ENCODE measurements around the gene CCDC188.

CCDC188 gene

GRCh38 chr22:20111045-20111688 lies 39.7 kb downstream of the CCDC188 start:
- Histone ChIP-seq H3K27me3 (ENCODE audit: control insufficient read depth, insufficient read depth, low read length) (no peaks in the 10 kb centered on the region), H3K36me3 (ENCODE audit: control insufficient read depth, insufficient read depth, low read length) (peaks cover 75% of the 10 kb centered on the region)

DNA sequence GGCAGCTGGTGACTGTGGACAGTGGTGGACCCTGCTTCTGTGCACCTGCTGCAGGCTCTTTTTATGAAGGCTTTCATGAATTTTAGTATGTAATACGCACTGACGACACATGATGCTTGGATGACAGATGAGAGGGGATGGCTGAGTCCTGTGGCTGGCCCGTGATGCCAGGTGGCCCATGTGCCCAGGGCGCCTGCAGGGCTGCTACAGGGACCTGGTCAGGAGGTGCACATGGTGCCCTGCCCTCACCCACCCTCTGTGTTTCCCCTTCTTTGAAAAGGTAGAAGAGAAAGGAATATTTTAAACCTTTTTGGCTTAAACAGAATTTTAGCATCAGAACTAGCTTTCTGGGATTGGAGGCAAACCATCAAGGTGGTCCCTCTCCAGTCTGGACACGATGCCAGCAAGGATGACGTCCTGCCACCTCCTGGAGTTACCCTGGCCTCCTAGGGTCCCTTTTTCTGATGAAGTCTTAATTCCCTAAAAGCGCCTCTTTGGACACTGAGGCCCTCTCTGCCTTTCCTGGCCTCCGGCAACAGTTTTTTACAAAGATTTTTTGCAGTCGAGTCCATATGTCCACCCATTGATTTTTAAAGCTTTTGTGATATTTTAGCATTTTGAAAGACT lies 40.4 kb downstream of the CCDC188 start:
- Histone ChIP-seq H3K4me1 (ENCODE audit: control insufficient read depth, insufficient read depth, low read length) (no peaks in the 10 kb centered on the region), H3K9me3 (ENCODE audit: control insufficient read depth, insufficient read depth, low read length) (no peaks in the 10 kb centered on the region), H3K27ac (ENCODE audit: low read length) (no peak overlapping the region), H3K36me3 (ENCODE audit: control insufficient read depth, insufficient read depth, low read length) (peaks cover 79% of the 10 kb centered on the region), H3K27me3 (ENCODE audit: control insufficient read depth, insufficient read depth, low read length) (no peaks in the 10 kb centered on the region), H3K4me3 (ENCODE audit: low read length) (no peak overlapping the region)
- no CpG with 5 or more reads among the region's 9 CpGs for WGBS (ENCODE audit: insufficient coverage, insufficient read length)
- no peak for DNase-seq (ENCODE audit: low read depth, low spot score)

More at GRCh38 chr22:20111045-20111688, 39.7 kb downstream of the CCDC188 start:
- no CpG with 5 or more reads among the region's 14 CpGs for WGBS (ENCODE audit: insufficient coverage, insufficient read length)
- H3K4me1 ChIP-seq (ENCODE audit: control insufficient read depth, insufficient read depth, low read length), result no peaks in the 10 kb centered on the region
- no peaks in the 10 kb centered on the region for H3K9me3 ChIP-seq (ENCODE audit: control insufficient read depth, insufficient read depth, low read length)
- H3K4me3 ChIP-seq (ENCODE audit: low read length), result no peak overlapping the region
- no peak for DNase-seq (ENCODE audit: low read depth, low spot score)
- no peak overlapping the region for H3K27ac ChIP-seq (ENCODE audit: low read length)

DNA sequence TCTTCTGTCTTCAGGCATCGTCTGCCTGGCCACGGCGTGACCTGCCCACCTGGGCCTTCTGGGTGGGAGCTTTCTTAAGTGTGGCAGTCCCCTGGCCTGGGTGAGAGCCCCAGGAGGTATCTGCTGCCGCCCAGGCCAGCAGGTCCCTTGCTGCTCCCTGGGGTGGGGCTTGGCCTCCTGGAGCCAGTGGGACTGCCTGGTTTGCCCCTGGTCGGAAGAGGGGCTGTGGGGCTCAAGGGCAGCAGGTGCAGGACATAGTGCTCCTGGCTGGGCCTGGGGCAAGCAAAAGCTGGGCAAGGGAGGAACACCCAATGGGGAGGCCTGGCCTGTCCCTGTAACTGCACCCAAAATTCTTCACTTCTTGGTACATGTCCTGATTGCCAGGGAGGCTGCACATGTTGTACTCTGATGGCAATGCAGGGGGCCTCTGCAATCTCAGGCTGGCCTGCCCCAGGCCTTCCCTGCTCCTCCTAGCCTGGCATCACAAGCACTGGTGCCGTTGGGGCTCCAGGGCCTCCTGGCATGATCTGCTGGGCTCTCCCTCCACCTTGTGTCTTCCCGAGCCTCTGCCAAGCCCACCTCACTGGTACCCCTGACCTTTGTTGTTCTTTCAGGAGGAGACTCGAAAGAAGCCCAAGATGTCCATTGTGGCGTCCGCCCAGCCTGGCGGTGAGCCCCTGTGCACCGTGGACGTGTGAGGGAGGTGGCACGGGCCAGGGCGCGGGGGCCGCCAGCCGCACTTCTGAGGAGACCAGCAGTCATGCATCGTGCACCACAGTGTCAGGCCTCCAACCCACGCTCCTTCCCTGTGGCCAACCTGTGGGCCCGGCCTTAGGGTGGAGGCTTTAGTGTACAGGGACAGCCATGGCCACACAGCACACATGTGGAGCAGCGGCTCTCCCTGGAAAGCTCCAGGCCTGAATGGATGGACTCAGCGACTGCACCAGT lies 41.2 kb downstream of the CCDC188 start:
- H3K36me3 ChIP-seq (ENCODE audit: control insufficient read depth, insufficient read depth, low read length), result peaks cover 77% of the 10 kb centered on the region
- H3K4me3 ChIP-seq (ENCODE audit: low read length), result no peak overlapping the region
- WGBS (ENCODE audit: insufficient coverage, insufficient read length), result no CpG with 5 or more reads among the region's 23 CpGs
- no peak for DNase-seq (ENCODE audit: low read depth, low spot score)
- no peaks in the 10 kb centered on the region for H3K4me1 ChIP-seq (ENCODE audit: control insufficient read depth, insufficient read depth, low read length)
- H3K27me3 ChIP-seq (ENCODE audit: control insufficient read depth, insufficient read depth, low read length), result no peaks in the 10 kb centered on the region
- no peak overlapping the region for H3K27ac ChIP-seq (ENCODE audit: low read length)
- no peaks in the 10 kb centered on the region for H3K9me3 ChIP-seq (ENCODE audit: control insufficient read depth, insufficient read depth, low read length)

DNA sequence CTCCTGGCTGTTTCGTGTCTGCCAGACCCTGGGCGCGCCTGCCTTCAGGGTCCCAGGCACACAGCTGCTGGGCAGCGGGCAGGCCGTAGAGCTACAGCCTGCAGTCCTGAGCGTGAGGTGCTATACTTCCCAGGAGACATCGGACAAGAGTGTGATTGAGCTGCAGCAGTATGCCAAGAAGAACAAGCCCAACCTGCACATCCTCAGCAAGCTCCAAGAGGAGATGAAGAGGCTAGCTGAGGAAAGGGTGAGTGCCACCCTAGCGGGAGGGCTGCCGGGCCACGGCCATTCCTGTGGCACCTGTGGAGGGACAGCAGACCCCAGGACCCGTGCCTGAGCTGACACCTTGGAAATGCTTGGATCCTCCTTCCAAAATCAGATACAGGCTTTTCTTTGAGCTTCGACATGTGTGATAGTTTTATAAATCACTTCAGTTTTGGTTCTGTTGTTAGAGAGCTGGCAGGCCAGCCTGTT lies 42.1 kb downstream of the CCDC188 start:
- H3K27ac ChIP-seq (ENCODE audit: low read length), result no peak overlapping the region
- H3K27me3 ChIP-seq (ENCODE audit: control insufficient read depth, insufficient read depth, low read length), result no peaks in the 10 kb centered on the region
- no peak for DNase-seq (ENCODE audit: low read depth, low spot score)
- no peaks in the 10 kb centered on the region for H3K9me3 ChIP-seq (ENCODE audit: control insufficient read depth, insufficient read depth, low read length)
- H3K4me3 ChIP-seq (ENCODE audit: low read length), result no peak overlapping the region
- H3K4me1 ChIP-seq (ENCODE audit: control insufficient read depth, insufficient read depth, low read length), result no peaks in the 10 kb centered on the region
- no CpG with 5 or more reads among the region's 12 CpGs for WGBS (ENCODE audit: insufficient coverage, insufficient read length)
- peaks cover 73% of the 10 kb centered on the region for H3K36me3 ChIP-seq (ENCODE audit: control insufficient read depth, insufficient read depth, low read length)

DNA sequence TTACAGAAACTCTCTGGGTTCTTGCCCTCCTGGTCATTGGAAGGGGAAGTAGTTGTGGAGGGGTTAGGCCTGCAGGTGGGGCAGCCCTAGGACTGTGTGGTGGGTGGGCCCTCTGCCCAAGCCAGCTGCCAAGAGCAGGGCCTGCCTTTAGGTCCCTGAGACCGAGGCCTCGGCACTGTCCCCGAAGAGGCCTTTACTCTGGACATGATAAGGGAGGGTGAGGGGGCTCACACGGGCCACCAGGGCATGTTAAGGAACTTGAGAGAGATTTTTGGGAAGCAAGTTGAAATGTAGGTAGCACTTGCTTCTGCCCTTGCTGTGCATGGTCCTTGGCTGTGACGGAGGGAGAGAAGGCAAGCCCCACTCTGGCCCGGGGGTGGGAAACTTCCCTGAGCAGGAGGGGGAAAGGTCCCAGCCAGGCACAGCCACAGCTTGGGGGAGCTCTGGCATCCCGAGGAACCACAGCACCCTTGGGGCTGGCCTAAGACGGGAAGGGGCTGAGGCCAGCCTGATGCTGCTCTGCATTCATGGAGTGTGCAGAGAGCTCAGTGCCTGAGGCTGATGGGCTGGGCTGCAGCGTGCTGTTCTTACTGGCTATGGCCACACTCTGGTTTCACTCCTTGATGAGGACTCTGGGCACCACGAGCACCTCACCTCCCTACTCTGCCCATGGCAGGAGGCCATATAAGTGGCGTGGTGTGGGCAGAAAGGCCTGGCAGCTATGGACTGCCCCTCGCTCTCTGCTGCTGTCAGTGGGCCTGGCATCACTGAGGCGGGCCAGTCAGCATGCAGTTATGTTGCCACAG lies 42.7 kb downstream of the CCDC188 start:
- WGBS (ENCODE audit: insufficient coverage, insufficient read length), result no CpG with 5 or more reads among the region's 13 CpGs
- Histone ChIP-seq H3K9me3 (ENCODE audit: control insufficient read depth, insufficient read depth, low read length) (no peaks in the 10 kb centered on the region), H3K27ac (ENCODE audit: low read length) (no peak overlapping the region), H3K27me3 (ENCODE audit: control insufficient read depth, insufficient read depth, low read length) (no peaks in the 10 kb centered on the region), H3K36me3 (ENCODE audit: control insufficient read depth, insufficient read depth, low read length) (peaks cover 70% of the 10 kb centered on the region), H3K4me1 (ENCODE audit: control insufficient read depth, insufficient read depth, low read length) (no peaks in the 10 kb centered on the region), H3K4me3 (ENCODE audit: low read length) (no peak overlapping the region)
- no peak for DNase-seq (ENCODE audit: low read depth, low spot score)

DNA sequence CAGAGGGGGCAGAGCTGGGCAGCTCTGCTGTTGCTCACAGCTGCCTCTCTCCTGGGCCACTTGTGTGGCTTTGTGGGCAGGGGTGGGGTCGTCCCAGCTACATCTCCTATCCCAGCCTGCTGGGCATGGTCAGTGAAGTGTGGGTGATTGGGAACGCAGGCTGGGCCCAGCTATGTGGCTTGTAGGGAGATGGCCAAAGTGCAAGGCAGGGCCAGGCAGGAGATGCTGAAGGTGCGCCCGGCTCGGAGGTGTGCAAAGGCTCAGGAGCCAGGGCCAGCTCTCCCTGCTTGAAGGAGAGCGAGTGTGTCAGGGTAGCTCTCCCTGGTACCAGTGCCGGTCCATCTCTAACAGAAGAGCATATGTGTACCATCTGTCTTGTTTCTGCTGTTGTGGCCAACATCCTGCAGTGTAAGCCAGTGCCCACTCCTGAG lies 43.4 kb downstream of the CCDC188 start:
- H3K4me3 ChIP-seq (ENCODE audit: low read length), result no peak overlapping the region
- no CpG with 5 or more reads among the region's 7 CpGs for WGBS (ENCODE audit: insufficient coverage, insufficient read length)
- no peaks in the 10 kb centered on the region for H3K4me1 ChIP-seq (ENCODE audit: control insufficient read depth, insufficient read depth, low read length)
- H3K27me3 ChIP-seq (ENCODE audit: control insufficient read depth, insufficient read depth, low read length), result no peaks in the 10 kb centered on the region
- DNase-seq (ENCODE audit: low read depth, low spot score), result no peak
- H3K9me3 ChIP-seq (ENCODE audit: control insufficient read depth, insufficient read depth, low read length), result no peaks in the 10 kb centered on the region
- H3K27ac ChIP-seq (ENCODE audit: low read length), result no peak overlapping the region
- H3K36me3 ChIP-seq (ENCODE audit: control insufficient read depth, insufficient read depth, low read length), result peaks cover 66% of the 10 kb centered on the region

DNA sequence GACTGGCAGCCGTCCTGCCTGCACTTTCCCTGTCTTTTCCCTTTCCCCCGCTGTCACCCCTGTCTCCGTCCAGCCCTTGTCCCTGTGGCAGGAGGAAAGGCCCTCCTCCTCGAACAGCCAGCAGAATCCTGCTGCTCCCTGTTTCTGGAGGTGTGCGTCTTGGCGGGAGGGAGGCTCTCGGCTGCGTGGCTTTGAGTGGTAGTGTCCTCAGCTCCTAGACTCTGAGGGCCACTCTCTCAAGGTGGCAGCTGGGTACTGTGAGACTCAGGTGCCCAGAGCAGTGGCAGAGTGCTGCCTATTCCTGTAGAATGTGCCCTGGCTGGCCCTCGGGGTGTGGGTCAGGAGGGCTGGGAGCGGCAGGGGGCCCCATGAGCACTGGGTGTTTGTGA lies 44.0 kb downstream of the CCDC188 start:
- Histone ChIP-seq H3K27me3 (ENCODE audit: control insufficient read depth, insufficient read depth, low read length) (no peaks in the 10 kb centered on the region), H3K9me3 (ENCODE audit: control insufficient read depth, insufficient read depth, low read length) (no peaks in the 10 kb centered on the region), H3K4me1 (ENCODE audit: control insufficient read depth, insufficient read depth, low read length) (no peaks in the 10 kb centered on the region), H3K36me3 (ENCODE audit: control insufficient read depth, insufficient read depth, low read length) (peaks cover 61% of the 10 kb centered on the region), H3K4me3 (ENCODE audit: low read length) (no peak overlapping the region), H3K27ac (ENCODE audit: low read length) (no peak overlapping the region)
- DNase-seq (ENCODE audit: low read depth, low spot score), result no peak
- WGBS (ENCODE audit: insufficient coverage, insufficient read length), result no CpG with 5 or more reads among the region's 10 CpGs

GRCh38 chr22:20106205-20106848 lies 44.5 kb downstream of the CCDC188 start:
- peaks cover 55% of the 10 kb centered on the region for H3K36me3 ChIP-seq (ENCODE audit: control insufficient read depth, insufficient read depth, low read length)
- no peak for DNase-seq (ENCODE audit: low read depth, low spot score)
- WGBS (ENCODE audit: insufficient coverage, insufficient read length), result no CpG with 5 or more reads among the region's 20 CpGs

DNA sequence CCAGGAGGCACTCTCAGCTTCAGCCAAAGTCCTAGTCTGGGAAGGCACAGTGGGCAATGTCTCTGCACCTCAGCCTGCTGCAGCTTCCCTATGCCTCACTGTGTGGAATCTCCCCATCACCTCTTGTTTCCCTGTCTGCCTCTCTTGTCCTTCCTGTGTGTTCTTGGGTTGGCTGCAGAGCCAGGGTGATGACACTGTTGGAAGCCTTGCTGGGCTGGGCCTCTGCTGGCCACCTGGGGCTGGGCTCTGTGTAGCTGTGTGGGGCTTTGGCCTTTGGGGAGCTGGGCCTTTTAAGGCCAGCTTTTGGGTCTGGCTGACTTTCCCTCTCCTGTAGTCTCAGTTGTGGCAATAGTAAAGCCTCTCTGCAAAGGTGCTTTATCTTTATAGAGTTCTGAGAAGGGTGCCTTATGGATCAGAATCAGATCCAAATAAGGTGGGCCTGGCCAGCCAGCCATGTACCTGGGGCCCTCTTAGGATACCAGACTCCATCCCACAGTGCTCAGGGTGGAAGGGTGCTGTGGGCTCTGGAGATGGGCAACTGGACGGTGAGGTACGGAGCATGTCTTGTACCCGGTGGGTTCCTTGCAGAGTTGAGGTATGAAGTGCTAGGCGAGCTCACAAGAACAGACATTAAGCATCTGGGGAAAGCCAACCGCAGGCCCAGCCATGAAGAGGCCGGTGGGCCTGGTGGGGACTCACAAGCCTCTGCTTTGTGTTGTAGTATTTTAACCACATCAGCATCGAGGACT lies 45.2 kb downstream of the CCDC188 start:
- Histone ChIP-seq H3K27ac (ENCODE audit: low read length) (no peak overlapping the region), H3K9me3 (ENCODE audit: control insufficient read depth, insufficient read depth, low read length) (no peaks in the 10 kb centered on the region), H3K27me3 (ENCODE audit: control insufficient read depth, insufficient read depth, low read length) (no peaks in the 10 kb centered on the region), H3K4me1 (ENCODE audit: control insufficient read depth, insufficient read depth, low read length) (no peaks in the 10 kb centered on the region), H3K36me3 (ENCODE audit: control insufficient read depth, insufficient read depth, low read length) (peaks cover 55% of the 10 kb centered on the region), H3K4me3 (ENCODE audit: low read length) (no peak overlapping the region)
- no CpG with 5 or more reads among the region's 7 CpGs for WGBS (ENCODE audit: insufficient coverage, insufficient read length)
- DNase-seq (ENCODE audit: low read depth, low spot score), result no peak

More at GRCh38 chr22:20106205-20106848, 44.5 kb downstream of the CCDC188 start:
- no peaks in the 10 kb centered on the region for H3K4me1 ChIP-seq (ENCODE audit: control insufficient read depth, insufficient read depth, low read length)
- no peak overlapping the region for H3K27ac ChIP-seq (ENCODE audit: low read length)
- H3K9me3 ChIP-seq (ENCODE audit: control insufficient read depth, insufficient read depth, low read length), result no peaks in the 10 kb centered on the region
- H3K27me3 ChIP-seq (ENCODE audit: control insufficient read depth, insufficient read depth, low read length), result no peaks in the 10 kb centered on the region
- no peak overlapping the region for H3K4me3 ChIP-seq (ENCODE audit: low read length)

Data from iPS DF 6.9 (cell line).